Endothelial cell of umbilical vein (primary cell): ENCODE data around the gene NR1I3. TPM values are rescaled to one million over a fixed set of nuclear protein-coding genes. Genes with fewer than 3 reads are reported as not detected.

Experiments used
- BruUV-seq: library from RNA; stranded (reverse); fragments of 400-500 nt; replicated peaks from 2 replicates; lab custom pipeline; 2021; lab: Mats Ljungman, UMichigan
- CTCF ChIA-PET: fragments of 300-600, 350-600 bp; sonication (Branson Sonifier 250); formaldehyde crosslinking; loops from one replicate; lab custom pipeline; 2021; ENCODE audit warnings: antibody characterized with exemption, inconsistent platforms; lab: Charles Lee
- POLR2A ChIA-PET: fragments of 300-600, 350-600 bp; sonication (Branson Sonifier 250); formaldehyde crosslinking; loops from one replicate; lab custom pipeline; 2021; ENCODE audit warnings: antibody characterized with exemption, inconsistent platforms; lab: Charles Lee
- DNase-seq: peaks from one replicate; pipeline ENCODE4 v3.0.0-alpha.2; 2011; ENCODE audit warnings: low read depth, low spot score
- FAIRE-seq: peaks from 2 replicates; lab custom pipeline; 2011; peaks lifted over from hg19 to GRCh38; lab: Jason Lieb, UNC
- H2AFZ ChIP-seq: 2 replicates; pipeline ENCODE4 v1.6.0; 2012; ENCODE audit warnings: low read depth, low read length, control low read depth, inconsistent platforms
- H3K27ac ChIP-seq: 2 replicates; pipeline ENCODE4 v1.5.1; 2011; ENCODE audit warnings: low read depth, mild to moderate bottlenecking, control low read depth, low read length, moderate library complexity; ENCODE audit not compliant: insufficient read depth
- H3K27me3 ChIP-seq, 2 experiments: 2 replicates each; pipeline versions ENCODE4 v1.6.0 to v1.6.1; 2011; ENCODE audit warnings: low read length in 2 of 2, mixed read lengths in 1 of 2; ENCODE audit not compliant: control insufficient read depth in 2 of 2, insufficient read depth in 2 of 2
- H3K36me3 ChIP-seq, 2 experiments: 2 replicates in 1 of 2; 3 replicates in 1 of 2; pipeline ENCODE4 v1.5.1; 2011; ENCODE audit warnings: low read length in 2 of 2, mild to moderate bottlenecking in 1 of 2, moderate library complexity in 1 of 2; ENCODE audit not compliant: control insufficient read depth in 2 of 2, insufficient read depth in 2 of 2; ENCODE audit errors: extremely low read depth in 1 of 2
- H3K4me1 ChIP-seq: 3 replicates; pipeline ENCODE4 v1.5.1; 2011; ENCODE audit warnings: mild to moderate bottlenecking, low read length; ENCODE audit not compliant: control insufficient read depth, insufficient read depth; ENCODE audit errors: extremely low read depth
- H3K4me2 ChIP-seq: 2 replicates; pipeline ENCODE4 v1.6.1; 2011; ENCODE audit warnings: low read length, control low read depth, mixed read lengths; ENCODE audit not compliant: insufficient read depth
- H3K4me3 ChIP-seq, 3 experiments: fragments of 200-600 bp in 1 of 3; sonication (generic), shearing (Covaris generic) in 1 of 3; replicated peaks in 1 of 3; 2 replicates each; pipeline ENCODE4 v1.5.1; 2011 to 2016; ENCODE audit warnings: control low read depth in 3 of 3, low read length in 3 of 3, mild to moderate bottlenecking in 2 of 3, inconsistent platforms in 1 of 3, low read depth in 1 of 3, moderate library complexity in 1 of 3; ENCODE audit not compliant: insufficient read depth in 1 of 3
- H3K79me2 ChIP-seq: 2 replicates; pipeline ENCODE4 v1.6.0; 2012; ENCODE audit warnings: low read length, inconsistent platforms; ENCODE audit not compliant: control insufficient read depth, insufficient read depth
- H3K9ac ChIP-seq: replicated peaks from 2 replicates; pipeline ENCODE3; 2011; ENCODE audit warnings: low read length, control low read depth; ENCODE audit not compliant: insufficient read depth; ENCODE audit errors: extremely low read depth
- H3K9me1 ChIP-seq: replicated peaks from 3 replicates; pipeline ENCODE4 v1.6.0; 2011; ENCODE audit warnings: mild to moderate bottlenecking, low read length; ENCODE audit not compliant: control insufficient read depth, insufficient read depth; ENCODE audit errors: extremely low read depth
- H3K9me3 ChIP-seq: replicated peaks from 2 replicates; pipeline ENCODE4 v1.5.1; 2012; ENCODE audit warnings: low read length, inconsistent platforms; ENCODE audit not compliant: control insufficient read depth, insufficient read depth
- H4K20me1 ChIP-seq: replicated peaks from 2 replicates; pipeline ENCODE3; 2011; ENCODE audit warnings: mild to moderate bottlenecking, low read length; ENCODE audit not compliant: control insufficient read depth, insufficient read depth; ENCODE audit errors: extremely low read depth
- FOS ChIP-seq: IDR thresholded peaks from 2 replicates; pipeline ENCODE4 v1.6.1; 2011; ENCODE audit warnings: mild to moderate bottlenecking, low read length, moderate library complexity, borderline replicate concordance; ENCODE audit not compliant: insufficient read depth
- GATA2 ChIP-seq: IDR thresholded peaks from 2 replicates; pipeline ENCODE4 v1.7.0; 2011; ENCODE audit warnings: low read depth, mild to moderate bottlenecking, moderate library complexity, mixed read lengths, low read length; ENCODE audit not compliant: insufficient read length, insufficient read depth
- JUN ChIP-seq: IDR thresholded peaks from 2 replicates; pipeline ENCODE4 v1.6.1; 2011; ENCODE audit warnings: borderline replicate concordance, low read depth; ENCODE audit not compliant: insufficient read length, insufficient read depth
- MYC ChIP-seq: IDR thresholded peaks from one replicate; pipeline ENCODE4 v1.6.1; 2011; ENCODE audit warnings: mild to moderate bottlenecking, low read depth, low read length
- POLR2A ChIP-seq: IDR thresholded peaks from 2 replicates; pipeline ENCODE4 v1.6.1; 2012; ENCODE audit warnings: low read depth, mild to moderate bottlenecking, control low read depth, low read length
- POLR2AphosphoS5 ChIP-seq: IDR thresholded peaks from 2 replicates; pipeline ENCODE4 v1.6.1; 2012; ENCODE audit warnings: low read depth, mild to moderate bottlenecking, control low read depth, low read length, moderate library complexity; ENCODE audit not compliant: insufficient read depth
- dilution Hi-C: fragments of 300-500 bp; cut with MboI; formaldehyde crosslinking; loops from one replicate; pipeline ENCODE4 v1.15.0; 2019; ENCODE audit warnings: low sequenced_read_pairs; ENCODE audit not compliant: extremely low pct_ligation_motif_present
- intact Hi-C: fragments of 100-400 bp; cut with micrococcal nuclease; formaldehyde crosslinking; loops from one replicate; pipeline ENCODE4 v1.10.0; 2022
- polyA plus RNA-seq, 4 experiments: library from polyadenylated mRNA; depleted of rRNA in 3 of 4; stranded (reverse) in 3 of 4; unstranded in 1 of 4; fragments of >200 nt; gene quantifications; 2 replicates each; pipeline versions ENCODE4 v1.2.1 to v1.2.3, GENCODE V29; 2011 to 2012; ENCODE audit warnings: missing spikeins in 1 of 4
- total RNA-seq: library from RNA; stranded (reverse); gene quantifications from 2 replicates; pipeline ENCODE4 v1.2.3, GENCODE V29; 2021
- TF ChIP-seq, protein P1 (sequence below), 2 donors: IDR thresholded peaks; 1 replicate in 1 of 2; 2 replicates in 1 of 2; pipeline ENCODE4 v1.5.1; 2011; ENCODE audit warnings: low read length in 2 of 2, mild to moderate bottlenecking in 2 of 2, moderate library complexity in 2 of 2, control low read depth in 1 of 2, inconsistent platforms in 1 of 2, low read depth in 1 of 2; ENCODE audit not compliant: insufficient read depth in 1 of 2; ENCODE audit errors: extremely low read depth in 1 of 2
- TF ChIP-seq, protein P2 (sequence below): IDR thresholded peaks from 2 replicates; pipeline ENCODE4 v1.6.1; 2011; ENCODE audit not compliant: insufficient read depth, insufficient read length

The NR1I3 gene
- total and polyA plus RNA-seq, 2 donors (not counting 3 experiments of a cell fraction or from before 2014, with no cell fraction given) = not detected

DNA sequence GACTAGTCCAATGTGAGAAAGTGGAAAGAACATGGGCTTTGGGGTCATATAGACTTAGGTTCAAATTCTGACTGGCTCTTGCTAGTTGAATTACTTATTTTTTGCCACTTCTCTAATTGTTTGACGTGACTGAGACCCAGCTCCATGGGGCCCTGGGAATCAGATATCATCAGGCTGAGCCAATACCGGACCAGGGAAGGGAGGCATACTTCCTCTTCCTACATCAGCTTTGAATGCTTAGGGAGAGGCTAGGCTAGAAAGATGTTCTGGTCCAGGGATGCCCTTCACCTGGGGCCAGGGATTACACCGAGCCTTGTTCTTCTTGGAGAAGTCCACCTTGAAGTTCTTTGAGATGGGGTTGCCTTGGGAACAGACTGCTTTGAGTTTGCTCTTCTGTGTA lies 3.7 kb upstream of the NR1I3 start:
- Histone ChIP-seq H4K20me1 (no peaks in the 10 kb centered on the region), H3K4me3 (no peak overlapping the region), H3K9me3 (no peaks in the 10 kb centered on the region), H3K79me2 (no peaks in the 10 kb centered on the region), H3K4me2 (no peak overlapping the region), H2AFZ (no peak overlapping the region), H3K36me3 (no peaks in the 10 kb centered on the region), H3K9ac (no peak overlapping the region), H3K9me1 (no peaks in the 10 kb centered on the region), H3K27me3 (peaks cover 1 to 3% of the 10 kb centered on the region in 2 experiments), H3K27ac (no peak overlapping the region), H3K4me1 (no peaks in the 10 kb centered on the region)
- DNase-seq = no peak
- POLR2A ChIA-PET = no interaction called here
- TF ChIP-seq POLR2AphosphoS5 (no peak), POLR2A (no peak), GATA2 (no peak)
- TF ChIP-seq, protein P1, sequence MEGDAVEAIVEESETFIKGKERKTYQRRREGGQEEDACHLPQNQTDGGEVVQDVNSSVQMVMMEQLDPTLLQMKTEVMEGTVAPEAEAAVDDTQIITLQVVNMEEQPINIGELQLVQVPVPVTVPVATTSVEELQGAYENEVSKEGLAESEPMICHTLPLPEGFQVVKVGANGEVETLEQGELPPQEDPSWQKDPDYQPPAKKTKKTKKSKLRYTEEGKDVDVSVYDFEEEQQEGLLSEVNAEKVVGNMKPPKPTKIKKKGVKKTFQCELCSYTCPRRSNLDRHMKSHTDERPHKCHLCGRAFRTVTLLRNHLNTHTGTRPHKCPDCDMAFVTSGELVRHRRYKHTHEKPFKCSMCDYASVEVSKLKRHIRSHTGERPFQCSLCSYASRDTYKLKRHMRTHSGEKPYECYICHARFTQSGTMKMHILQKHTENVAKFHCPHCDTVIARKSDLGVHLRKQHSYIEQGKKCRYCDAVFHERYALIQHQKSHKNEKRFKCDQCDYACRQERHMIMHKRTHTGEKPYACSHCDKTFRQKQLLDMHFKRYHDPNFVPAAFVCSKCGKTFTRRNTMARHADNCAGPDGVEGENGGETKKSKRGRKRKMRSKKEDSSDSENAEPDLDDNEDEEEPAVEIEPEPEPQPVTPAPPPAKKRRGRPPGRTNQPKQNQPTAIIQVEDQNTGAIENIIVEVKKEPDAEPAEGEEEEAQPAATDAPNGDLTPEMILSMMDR (IDR thresholded peaks at IDR 0.05; ENCODE audit: extremely low read depth in 1 of 2, insufficient read depth in 1 of 2, low read depth in 1 of 2, low read length in 2 of 2) = no peak
- no TSS peak for BruUV-seq
- CTCF ChIA-PET = no interaction called here
- FAIRE-seq = no peak
- intact Hi-C loops (no loop called here), dilution Hi-C loops (no loop called here)

DNA sequence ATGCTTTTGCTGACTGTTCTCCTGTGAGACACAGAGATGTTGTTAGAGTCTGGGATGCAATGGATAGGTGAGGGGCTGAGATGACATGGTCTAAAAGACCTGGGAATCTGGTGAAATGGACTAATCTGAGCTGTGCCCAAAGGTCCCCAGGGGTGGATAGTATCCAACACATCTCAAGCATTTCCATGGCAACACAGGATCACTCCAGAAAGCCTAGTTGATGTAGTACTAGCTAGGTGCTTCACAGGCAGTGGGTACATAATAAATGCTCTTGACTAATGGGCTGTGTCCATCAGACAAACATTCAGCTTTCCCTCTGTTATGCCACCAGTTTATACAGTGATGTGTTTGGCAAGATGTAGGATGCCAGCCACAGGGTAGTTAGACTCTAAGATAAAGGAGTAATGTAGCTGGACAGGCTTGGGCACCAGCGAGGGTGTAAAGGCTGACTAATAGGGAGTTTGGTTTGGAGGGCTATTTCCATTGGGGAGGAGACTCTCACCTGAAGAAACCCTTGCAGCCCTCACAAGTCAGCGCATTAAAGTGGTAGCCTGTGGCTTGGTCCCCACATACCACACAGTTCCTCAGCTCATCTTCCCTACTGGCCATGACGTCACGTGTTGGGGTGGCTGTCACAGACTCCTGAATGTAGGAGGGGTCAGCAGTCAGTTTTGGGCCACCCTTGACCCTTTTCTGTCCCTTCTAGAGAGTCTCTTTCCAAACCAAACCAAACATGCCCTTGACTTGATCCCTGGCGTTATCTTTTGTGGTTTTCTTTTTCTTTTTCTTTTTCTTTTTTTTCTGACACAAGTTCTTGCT lies 1.8 kb downstream of the NR1I3 start:
- Histone ChIP-seq H4K20me1 (no peaks in the 10 kb centered on the region), H3K9me3 (no peaks in the 10 kb centered on the region), H2AFZ (no peak overlapping the region), H3K27me3 (peaks cover 1 to 6% of the 10 kb centered on the region in 2 experiments), H3K9me1 (no peaks in the 10 kb centered on the region), H3K4me3 (no peak overlapping the region), H3K36me3 (no peaks in the 10 kb centered on the region), H3K4me1 (no peaks in the 10 kb centered on the region), H3K4me2 (no peak overlapping the region), H3K27ac (no peak overlapping the region), H3K79me2 (no peaks in the 10 kb centered on the region), H3K9ac (no peak overlapping the region)
- DNase-seq (no peak), FAIRE-seq (no peak)
- TF ChIP-seq POLR2A (no peak), GATA2 (no peak), MYC (no peak), JUN (no peak), FOS (no peak)
- TF ChIP-seq, protein P2, sequence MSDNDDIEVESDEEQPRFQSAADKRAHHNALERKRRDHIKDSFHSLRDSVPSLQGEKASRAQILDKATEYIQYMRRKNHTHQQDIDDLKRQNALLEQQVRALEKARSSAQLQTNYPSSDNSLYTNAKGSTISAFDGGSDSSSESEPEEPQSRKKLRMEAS = no peak
- TF ChIP-seq, protein P1 (IDR thresholded peaks at IDR 0.05; ENCODE audit: extremely low read depth in 1 of 2, insufficient read depth in 1 of 2, low read depth in 1 of 2, low read length in 2 of 2) = no peak
- ChIA-PET CTCF (interaction anchor here (0.8 to 1.1 kb wide), 2 partner anchors 10 to 146 kb away, joined by 4 to 5 read pairs; partner anchors contain the start of gene TOMM40L), POLR2A (no interaction called here)
- BruUV-seq = no TSS peak
- dilution Hi-C loops = no loop called here
- intact Hi-C loops = no loop called here
